Caco-2 (cell line): Measurements from ENCODE around the gene MC5R. TPM values are rescaled to one million over a fixed set of nuclear protein-coding genes. Genes with fewer than 3 reads are reported as not detected.

ENCODE experiments used
- BruUV-seq: library from RNA; stranded (reverse); fragments of 400-500 nt; replicated peaks from 2 replicates; lab custom pipeline; 2021; lab: Mats Ljungman, UMichigan
- CTCF ChIA-PET: fragments of 300-600 bp; sonication (Branson Sonifier 250); formaldehyde crosslinking; loops from one replicate; lab custom pipeline; 2022; ENCODE audit warnings: antibody characterized with exemption; lab: Charles Lee
- POLR2A ChIA-PET: fragments of 300-600 bp; sonication (Branson Sonifier 250); formaldehyde crosslinking; loops from one replicate; lab custom pipeline; 2022; ENCODE audit warnings: antibody characterized with exemption; lab: Charles Lee
- DNase-seq, 2 experiments: peaks; one replicate each; pipeline versions ENCODE4 v3.0.0 to v3.0.0-alpha.2; 2020 to 2022
- H3K27me3 ChIP-seq: replicated peaks from 2 replicates; pipeline ENCODE4 v1.6.0; 2011; ENCODE audit warnings: low read length; ENCODE audit not compliant: control insufficient read depth, insufficient read depth
- H3K36me3 ChIP-seq: 2 replicates; pipeline ENCODE4 v1.5.1; 2011; ENCODE audit warnings: low read length; ENCODE audit not compliant: control insufficient read depth, insufficient read depth
- H3K4me1 ChIP-seq: fragments of 250-450 bp; sonication (Bioruptor Pico); 2 replicates; pipeline ENCODE4 v1.5.1; 2020; ENCODE audit warnings: mild to moderate bottlenecking
- H3K4me3 ChIP-seq: 2 replicates; pipeline ENCODE4 v1.5.1; 2011; ENCODE audit warnings: low read depth, mild to moderate bottlenecking, control low read depth, low read length
- H3K9me3 ChIP-seq: fragments of 250-450 bp; sonication (Bioruptor Pico); 2 replicates; pipeline ENCODE4 v1.5.1; 2020; ENCODE audit warnings: mild to moderate bottlenecking, moderate library complexity
- H3K27ac Mint-ChIP-seq: one replicate; pipeline ENCODE4 v1.8.0; 2022; ENCODE audit warnings: mixed read lengths; ENCODE audit not compliant: unreplicated experiment
- H3K27me3 Mint-ChIP-seq: one replicate; pipeline ENCODE4 v1.8.0; 2022; ENCODE audit warnings: mixed read lengths; ENCODE audit not compliant: insufficient read depth, unreplicated experiment
- H3K36me3 Mint-ChIP-seq: one replicate; pipeline ENCODE4 v1.8.0; 2022; ENCODE audit warnings: mild to moderate bottlenecking, mixed read lengths; ENCODE audit not compliant: insufficient read depth, unreplicated experiment
- H3K4me1 Mint-ChIP-seq: one replicate; pipeline ENCODE4 v1.8.0; 2022; ENCODE audit warnings: low read depth, mixed read lengths; ENCODE audit not compliant: unreplicated experiment
- H3K4me3 Mint-ChIP-seq: one replicate; pipeline ENCODE4 v1.8.0; 2022; ENCODE audit warnings: mild to moderate bottlenecking, moderate library complexity, mixed read lengths; ENCODE audit not compliant: unreplicated experiment
- H3K9me3 Mint-ChIP-seq: one replicate; pipeline ENCODE4 v1.8.0; 2022; ENCODE audit warnings: mixed read lengths; ENCODE audit not compliant: unreplicated experiment
- intact Hi-C: fragments of 100-400 bp; cut with micrococcal nuclease; formaldehyde crosslinking; loops from one replicate; pipeline ENCODE4 v1.10.0; 2022; ENCODE audit not compliant: unreplicated experiment
- total RNA-seq: library from RNA; stranded (reverse); gene quantifications from 2 replicates; pipeline ENCODE4 v1.2.3, GENCODE V29; 2022
- TF ChIP-seq, protein P1 (sequence below), 2 experiments: fragments of 200-600 bp in 1 of 2; IDR thresholded peaks; 1 replicate in 1 of 2; 2 replicates in 1 of 2; pipeline versions ENCODE4 v1.5.1 to v1.8.0; 2011 to 2022; ENCODE audit warnings: antibody characterized with exemption in 1 of 2, control low read depth in 1 of 2, inconsistent platforms in 1 of 2, low read depth in 1 of 2, low read length in 1 of 2, mild to moderate bottlenecking in 1 of 2, moderate library complexity in 1 of 2; ENCODE audit not compliant: insufficient read depth in 1 of 2, severe bottlenecking in 1 of 2, unreplicated experiment in 1 of 2

The MC5R gene
- total RNA-seq, 1 experiment from 2014 or later, result not detected

DNA sequence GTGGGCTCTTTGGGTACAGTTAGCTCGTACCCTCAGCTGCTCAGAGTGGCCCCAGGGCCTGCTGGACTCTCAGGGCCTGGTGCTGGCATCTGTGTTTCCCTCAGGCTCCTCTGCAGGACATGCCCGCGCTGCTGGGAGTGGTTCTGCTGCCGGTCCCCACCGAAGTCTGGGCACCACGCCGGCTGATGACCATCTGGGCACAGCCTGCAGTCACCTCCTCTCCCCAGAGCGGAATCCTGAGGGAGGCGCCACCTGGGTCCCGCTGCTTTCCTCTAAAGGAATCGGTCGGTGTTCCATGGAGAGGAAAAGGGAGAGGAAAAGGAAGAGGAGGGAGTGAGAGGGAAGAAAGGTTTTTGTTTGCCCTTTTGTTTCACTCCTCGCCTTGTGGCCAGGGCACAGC lies 47.8 kb downstream of the MC5R start:
- no peaks in the 10 kb centered on the region for H3K4me1 Mint-ChIP-seq
- Histone ChIP-seq H3K27me3 (peaks cover 2% of the 10 kb centered on the region; the same call in 1 of the 2 replicates), H3K4me3 (no peak overlapping the region), H3K36me3 (no peaks in the 10 kb centered on the region), H3K4me1 (no peaks in the 10 kb centered on the region), H3K9me3 (no peaks in the 10 kb centered on the region)
- no peaks in the 10 kb centered on the region for H3K36me3 Mint-ChIP-seq
- no peak overlapping the region for H3K27ac Mint-ChIP-seq
- TF ChIP-seq, protein P1, sequence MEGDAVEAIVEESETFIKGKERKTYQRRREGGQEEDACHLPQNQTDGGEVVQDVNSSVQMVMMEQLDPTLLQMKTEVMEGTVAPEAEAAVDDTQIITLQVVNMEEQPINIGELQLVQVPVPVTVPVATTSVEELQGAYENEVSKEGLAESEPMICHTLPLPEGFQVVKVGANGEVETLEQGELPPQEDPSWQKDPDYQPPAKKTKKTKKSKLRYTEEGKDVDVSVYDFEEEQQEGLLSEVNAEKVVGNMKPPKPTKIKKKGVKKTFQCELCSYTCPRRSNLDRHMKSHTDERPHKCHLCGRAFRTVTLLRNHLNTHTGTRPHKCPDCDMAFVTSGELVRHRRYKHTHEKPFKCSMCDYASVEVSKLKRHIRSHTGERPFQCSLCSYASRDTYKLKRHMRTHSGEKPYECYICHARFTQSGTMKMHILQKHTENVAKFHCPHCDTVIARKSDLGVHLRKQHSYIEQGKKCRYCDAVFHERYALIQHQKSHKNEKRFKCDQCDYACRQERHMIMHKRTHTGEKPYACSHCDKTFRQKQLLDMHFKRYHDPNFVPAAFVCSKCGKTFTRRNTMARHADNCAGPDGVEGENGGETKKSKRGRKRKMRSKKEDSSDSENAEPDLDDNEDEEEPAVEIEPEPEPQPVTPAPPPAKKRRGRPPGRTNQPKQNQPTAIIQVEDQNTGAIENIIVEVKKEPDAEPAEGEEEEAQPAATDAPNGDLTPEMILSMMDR (IDR thresholded peaks at IDR 0.05; ENCODE audit: insufficient read depth in 1 of 2, low read depth in 1 of 2, low read length in 1 of 2, severe bottlenecking in 1 of 2, unreplicated experiment in 1 of 2), result no peak
- POLR2A ChIA-PET, result no interaction called here
- CTCF ChIA-PET, result interaction anchor here (0.6 kb wide), 1 partner anchor 68 kb away, joined by 3 read pairs; no protein-coding TSS in a partner anchor
- peaks cover 2% of the 10 kb centered on the region for H3K27me3 Mint-ChIP-seq
- no peak for DNase-seq
- intact Hi-C loops, result no loop called here
- no peaks in the 10 kb centered on the region for H3K9me3 Mint-ChIP-seq
- no peak overlapping the region for H3K4me3 Mint-ChIP-seq
- BruUV-seq, result no TSS peak

DNA sequence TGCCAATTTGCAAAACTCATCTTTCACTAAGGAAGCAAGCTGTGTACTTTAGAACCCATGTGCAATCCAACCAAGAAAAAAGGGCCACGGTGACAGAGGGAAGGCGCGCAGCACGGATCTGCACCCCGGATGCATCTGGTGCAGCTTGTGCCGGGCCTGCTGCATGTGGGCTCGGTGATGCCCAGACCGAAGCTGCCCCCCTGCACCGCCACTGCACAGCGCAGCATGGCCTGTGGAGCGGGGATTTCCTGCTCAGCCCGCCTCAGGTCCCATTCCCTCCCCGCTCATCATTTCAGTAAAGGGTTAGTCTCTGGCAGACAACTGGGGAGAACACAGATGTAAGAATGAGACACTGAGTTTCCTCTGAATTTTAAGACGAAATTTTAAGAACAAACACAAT lies 48.4 kb downstream of the MC5R start:
- no peak for DNase-seq
- TF ChIP-seq, protein P1 (IDR thresholded peaks at IDR 0.05; ENCODE audit: insufficient read depth in 1 of 2, low read depth in 1 of 2, low read length in 1 of 2, severe bottlenecking in 1 of 2, unreplicated experiment in 1 of 2), result no peak
- Mint-ChIP-seq H3K27me3 (peaks cover 2% of the 10 kb centered on the region), H3K27ac (no peak overlapping the region), H3K4me1 (no peaks in the 10 kb centered on the region), H3K36me3 (no peaks in the 10 kb centered on the region), H3K4me3 (no peak overlapping the region), H3K9me3 (no peaks in the 10 kb centered on the region)
- ChIA-PET POLR2A (no interaction called here), CTCF (no interaction called here)
- intact Hi-C loops, result no loop called here
- no peaks in the 10 kb centered on the region for H3K4me1 ChIP-seq
- no peaks in the 10 kb centered on the region for H3K9me3 ChIP-seq
- BruUV-seq, result no TSS peak
- no peaks in the 10 kb centered on the region for H3K36me3 ChIP-seq
- H3K27me3 ChIP-seq, result peaks cover 2% of the 10 kb centered on the region; the same call in 1 of the 2 replicates
- no peak overlapping the region for H3K4me3 ChIP-seq

DNA sequence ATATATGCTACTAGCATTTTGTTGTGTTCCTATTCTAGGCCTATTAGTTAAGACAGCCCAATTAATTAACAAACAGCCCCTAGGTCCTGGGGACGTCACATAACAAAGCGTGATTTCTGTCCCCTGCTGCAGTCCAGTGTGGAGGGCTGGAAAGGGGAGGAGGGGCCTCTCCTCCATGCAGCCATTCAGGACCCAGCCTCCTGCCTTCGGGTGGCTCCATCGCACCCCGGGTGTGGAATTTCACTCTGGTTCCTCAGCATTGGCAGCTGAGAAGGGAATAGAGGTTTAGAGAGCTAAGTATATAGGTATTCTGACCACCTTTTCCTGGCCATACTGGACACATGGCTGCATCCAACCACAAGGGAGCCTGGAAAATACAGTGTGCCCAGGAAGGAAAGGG lies 49.0 kb downstream of the MC5R start:
- CTCF ChIA-PET, result no interaction called here
- H3K27ac Mint-ChIP-seq, result no peak overlapping the region

More for the DNA sequence above, 49.0 kb downstream of the MC5R start:
- TF ChIP-seq, protein P1 (IDR thresholded peaks at IDR 0.05; ENCODE audit: insufficient read depth in 1 of 2, low read depth in 1 of 2, low read length in 1 of 2, severe bottlenecking in 1 of 2, unreplicated experiment in 1 of 2), result no peak
- Histone ChIP-seq H3K27me3 (peaks cover 2% of the 10 kb centered on the region; the same call in 1 of the 2 replicates), H3K36me3 (no peaks in the 10 kb centered on the region), H3K9me3 (no peaks in the 10 kb centered on the region), H3K4me3 (no peak overlapping the region), H3K4me1 (no peaks in the 10 kb centered on the region)
- Mint-ChIP-seq H3K4me3 (no peak overlapping the region), H3K4me1 (no peaks in the 10 kb centered on the region), H3K9me3 (no peaks in the 10 kb centered on the region), H3K36me3 (no peaks in the 10 kb centered on the region), H3K27me3 (peaks cover 4% of the 10 kb centered on the region)
- no TSS peak for BruUV-seq
- intact Hi-C loops, result no loop called here
- no peak for DNase-seq
- POLR2A ChIA-PET, result no interaction called here
